Spinal cord (tissue), 10 donors: Measurements from ENCODE around the gene KCNK16. TPM values are rescaled to one million over a fixed set of nuclear protein-coding genes. Genes with fewer than 3 reads are reported as not detected.

Experiments
- DNase-seq, 6 donors: peaks; one replicate each; pipeline versions ENCODE4 v3.0.0 to v3.0.0-alpha.2; 2013 to 2015; ENCODE audit warnings: low spot score in 6 of 6, low read depth in 4 of 6
- H3K27ac ChIP-seq: one replicate; pipeline ENCODE4 v1.5.1; 2013; ENCODE audit warnings: low read depth, low read length, control low read depth
- H3K27me3 ChIP-seq: one replicate; pipeline ENCODE4 v1.6.1; 2013; ENCODE audit warnings: low read length; ENCODE audit not compliant: control insufficient read depth, insufficient read depth
- H3K36me3 ChIP-seq: one replicate; pipeline ENCODE4 v1.6.1; 2013; ENCODE audit warnings: low read length; ENCODE audit not compliant: control insufficient read depth, insufficient read depth
- H3K4me1 ChIP-seq: one replicate; pipeline ENCODE4 v1.6.1; 2013; ENCODE audit warnings: low read length; ENCODE audit not compliant: control insufficient read depth, insufficient read depth
- H3K4me3 ChIP-seq: one replicate; pipeline ENCODE4 v1.5.1; 2013; ENCODE audit warnings: low read depth, low read length, control low read depth
- H3K9me3 ChIP-seq: one replicate; pipeline ENCODE4 v1.6.1; 2013; ENCODE audit warnings: low read length; ENCODE audit not compliant: control insufficient read depth, insufficient read depth
- WGBS: methylation state at CpG from one replicate; pipeline ENCODE4 v1.1.5; 2013; ENCODE audit warnings: missing lambda C conversion rate; ENCODE audit not compliant: insufficient coverage; 5-methylcytosine and 5-hydroxymethylcytosine counted together
- polyA plus RNA-seq, 2 donors: library from polyadenylated mRNA; unstranded; fragments of 120-200 nt; gene quantifications; one replicate each; pipeline ENCODE4 v1.2.1, GENCODE V29; 2013; ENCODE audit not compliant: insufficient read length in 2 of 2
- total RNA-seq, 2 donors: library from RNA; depleted of rRNA in 1 of 2; stranded (reverse); fragments of 120-200 nt in 1 of 2; fragments of >200 nt in 1 of 2; gene quantifications; one replicate each; pipeline versions ENCODE4 v1.2.3 to v1.2.4, GENCODE V29; 2013 to 2014
- donor health status: healthy.

The KCNK16 gene
- total and polyA plus RNA-seq, 4 donors = not detected

DNA sequence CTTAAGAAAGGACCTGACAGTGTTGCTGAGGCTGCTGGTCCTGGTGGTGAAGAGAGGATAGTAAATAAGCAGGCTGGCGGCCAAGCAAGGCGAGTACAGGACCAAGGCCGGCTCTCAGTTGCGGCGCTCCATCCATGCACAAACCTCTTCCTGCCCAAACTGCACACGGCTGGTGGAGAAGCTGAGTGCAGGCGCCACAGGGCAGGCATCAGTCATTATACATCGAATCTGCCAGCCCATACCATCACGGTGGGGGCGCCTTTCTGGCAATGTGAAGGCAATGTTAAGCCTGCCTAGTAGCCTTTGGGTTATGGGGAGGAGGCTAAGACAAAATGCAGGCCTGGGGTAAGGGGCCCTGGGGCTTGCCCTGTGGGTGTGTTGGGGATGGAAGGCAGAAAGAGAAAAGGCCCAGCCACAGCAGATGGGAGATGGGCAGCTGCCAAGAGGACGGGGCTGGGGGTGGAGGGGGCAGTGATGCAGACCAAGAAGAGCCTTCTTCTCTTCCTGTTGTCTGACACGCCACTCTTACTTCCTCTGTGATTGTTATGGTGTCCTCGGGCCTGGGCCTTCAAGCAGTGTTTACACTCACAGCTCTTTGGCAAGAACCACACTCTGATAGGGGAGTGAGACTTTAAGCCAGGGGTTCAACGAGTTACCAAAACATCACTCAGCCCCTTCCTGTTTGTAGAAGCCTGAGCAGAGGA is 20.3 kb upstream of the KCNK16 start:
- H3K4me3 ChIP-seq = no peak overlapping the region
- DNase-seq = peak in 1 of 6 donors; percentile 59
- 82% methylated on average over 8 of the region's 14 CpGs for WGBS
- peaks cover 43% of the 10 kb centered on the region for H3K4me1 ChIP-seq
- peak overlapping the region; percentile 19 for H3K27ac ChIP-seq
- H3K27me3 ChIP-seq = no peaks in the 10 kb centered on the region
- no peaks in the 10 kb centered on the region for H3K36me3 ChIP-seq
- no peaks in the 10 kb centered on the region for H3K9me3 ChIP-seq

DNA sequence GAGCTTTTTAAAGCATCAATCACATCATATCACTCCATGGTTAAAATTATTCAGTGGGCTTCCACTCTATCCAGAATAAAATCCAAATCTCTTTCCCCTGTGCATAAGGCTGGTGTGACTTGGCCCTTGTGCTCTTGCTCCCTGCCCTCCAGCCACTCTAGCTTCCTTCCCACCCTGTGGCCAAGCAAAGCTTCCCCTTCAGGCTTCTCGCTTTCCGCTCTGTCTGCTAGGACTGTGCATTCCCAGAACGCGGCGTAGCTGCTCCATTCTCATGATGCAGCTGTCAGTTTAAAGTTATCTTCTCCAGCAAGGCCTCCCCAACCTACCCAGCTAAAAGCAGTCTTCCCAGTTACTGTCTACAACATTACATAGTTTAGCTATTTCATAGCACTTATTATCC is 19.4 kb upstream of the KCNK16 start:
- no peaks in the 10 kb centered on the region for H3K36me3 ChIP-seq
- H3K27ac ChIP-seq = no peak overlapping the region
- H3K9me3 ChIP-seq = no peaks in the 10 kb centered on the region
- peaks cover 39% of the 10 kb centered on the region for H3K4me1 ChIP-seq
- no peaks in the 10 kb centered on the region for H3K27me3 ChIP-seq
- H3K4me3 ChIP-seq = no peak overlapping the region
- WGBS = 90% methylated on average over 5 of the region's 5 CpGs
- no peak for DNase-seq

GRCh38 chr6:39341352-39341751 is 18.9 kb upstream of the KCNK16 start:
- 84% methylated on average over 3 of the region's 3 CpGs for WGBS
- Histone ChIP-seq H3K27ac (no peak overlapping the region), H3K4me1 (peaks cover 42% of the 10 kb centered on the region), H3K4me3 (no peak overlapping the region), H3K36me3 (no peaks in the 10 kb centered on the region), H3K27me3 (no peaks in the 10 kb centered on the region), H3K9me3 (no peaks in the 10 kb centered on the region)
- DNase-seq = no peak

DNA sequence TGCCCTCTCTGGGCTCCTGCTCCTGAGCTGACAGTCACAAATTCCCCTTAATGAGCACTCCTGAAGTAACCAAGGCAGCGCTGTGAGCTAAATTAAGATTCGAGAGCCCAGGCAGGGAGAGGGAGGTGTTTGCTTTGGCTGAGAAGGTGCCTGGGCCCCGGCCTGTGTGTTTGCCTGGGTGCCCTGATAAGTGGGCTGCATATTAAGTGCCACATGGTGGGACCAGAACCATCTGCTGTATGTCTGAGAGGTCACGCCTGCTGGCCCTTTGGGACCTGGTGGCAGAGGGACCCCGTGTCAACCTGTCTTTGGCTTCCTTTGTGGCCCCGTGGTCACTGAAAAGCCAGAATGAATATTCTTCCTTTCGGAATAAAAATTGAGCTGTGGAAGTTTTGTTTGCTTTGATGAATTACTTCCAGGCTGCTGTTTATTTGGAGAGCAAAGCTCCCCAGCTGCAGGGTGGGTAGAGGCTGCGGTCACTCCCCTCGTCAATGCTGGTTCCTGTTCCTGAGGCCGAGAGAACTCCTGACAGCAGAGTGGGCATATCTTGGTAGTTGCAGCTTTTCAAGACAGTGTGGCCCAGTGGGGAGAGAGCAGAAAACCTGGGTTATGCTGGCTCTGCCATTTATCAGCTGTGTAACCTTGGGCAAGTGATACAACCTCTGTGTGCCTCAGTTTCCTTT is 17.5 kb upstream of the KCNK16 start:
- peak overlapping the region; percentile 42 for H3K27ac ChIP-seq
- peaks cover 45% of the 10 kb centered on the region for H3K4me1 ChIP-seq

DNA sequence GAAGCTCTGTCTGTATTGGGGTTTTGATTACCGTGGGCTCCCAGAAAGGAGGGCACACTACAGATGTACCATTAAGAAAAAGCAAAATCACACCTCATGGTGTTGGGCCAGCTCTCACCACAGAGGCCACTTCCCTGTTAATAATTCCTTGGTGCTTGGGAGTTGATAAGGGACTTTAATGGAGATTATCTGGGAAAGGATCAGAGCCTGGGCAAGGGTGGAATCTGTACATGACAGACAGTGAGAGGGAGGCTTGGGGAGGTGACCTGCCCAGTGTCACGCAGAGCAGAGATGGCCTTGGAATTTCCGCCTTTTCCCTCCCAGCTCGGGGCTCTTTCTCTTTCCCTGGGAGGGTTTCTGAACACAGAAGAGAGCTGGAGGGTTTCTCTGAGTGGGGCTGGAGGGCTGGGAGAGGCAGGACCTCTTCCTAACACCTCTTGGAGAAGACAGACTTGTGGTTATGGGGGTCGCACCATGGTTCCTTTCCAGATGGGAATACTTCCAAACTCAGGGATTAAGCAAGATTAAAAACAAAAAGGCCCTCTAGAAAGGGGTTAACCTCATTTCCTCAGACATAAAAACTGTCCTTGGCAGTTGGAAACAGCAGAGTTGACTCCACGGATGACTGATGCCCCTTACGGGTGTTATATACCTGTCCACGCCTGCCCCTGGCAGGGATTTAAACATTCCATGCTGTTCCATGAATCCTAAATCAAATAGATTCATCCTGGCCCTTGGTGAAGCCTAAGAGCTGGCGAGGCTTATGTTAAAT is 16.8 kb upstream of the KCNK16 start:
- no peaks in the 10 kb centered on the region for H3K36me3 ChIP-seq
- H3K27me3 ChIP-seq = no peaks in the 10 kb centered on the region
- no peak overlapping the region for H3K4me3 ChIP-seq
- peak overlapping the region; percentile 42 for H3K27ac ChIP-seq
- 52% methylated on average over 6 of the region's 9 CpGs for WGBS
- H3K4me1 ChIP-seq = peaks cover 43% of the 10 kb centered on the region
- H3K9me3 ChIP-seq = no peaks in the 10 kb centered on the region
- peak in 1 of 6 donors; percentile 89 for DNase-seq

More for the DNA sequence above, 17.5 kb upstream of the KCNK16 start:
- H3K36me3 ChIP-seq = no peaks in the 10 kb centered on the region
- 26% methylated on average over 10 of the region's 10 CpGs for WGBS
- peak in 2 of 6 donors; percentile 32 to 69 for DNase-seq
- no peak overlapping the region for H3K4me3 ChIP-seq
- no peaks in the 10 kb centered on the region for H3K9me3 ChIP-seq
- no peaks in the 10 kb centered on the region for H3K27me3 ChIP-seq

DNA sequence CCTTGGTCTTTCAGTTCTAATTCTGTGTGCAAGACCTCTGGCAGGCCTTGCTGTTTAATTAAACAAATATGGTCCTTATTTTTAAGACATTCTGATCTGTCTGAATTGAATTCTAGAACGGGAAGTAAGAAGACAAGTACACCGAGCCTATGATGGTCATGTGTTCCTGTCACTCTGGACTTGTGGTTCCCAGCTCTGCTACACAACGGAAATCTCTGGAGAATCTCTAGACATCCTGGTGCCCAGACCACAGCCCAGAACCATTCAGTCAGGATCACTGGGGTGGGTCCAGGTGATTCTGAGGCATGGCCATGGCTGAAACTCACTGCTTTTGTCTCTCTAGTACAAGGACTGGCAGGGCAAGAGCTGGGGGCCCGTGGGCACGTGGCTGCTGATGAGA is 15.9 kb upstream of the KCNK16 start:
- H3K9me3 ChIP-seq = no peaks in the 10 kb centered on the region
- H3K27me3 ChIP-seq = no peaks in the 10 kb centered on the region
- no peak overlapping the region for H3K4me3 ChIP-seq
- H3K4me1 ChIP-seq = peaks cover 43% of the 10 kb centered on the region
- WGBS = 89% methylated on average over 3 of the region's 5 CpGs
- H3K36me3 ChIP-seq = no peaks in the 10 kb centered on the region
- DNase-seq = no peak
- no peak overlapping the region for H3K27ac ChIP-seq

GRCh38 chr6:39335780-39336545 is 13.5 kb upstream of the KCNK16 start:
- 75% methylated on average over 3 of the region's 5 CpGs for WGBS
- Histone ChIP-seq H3K4me3 (no peak overlapping the region), H3K27ac (no peak overlapping the region), H3K36me3 (no peaks in the 10 kb centered on the region), H3K9me3 (no peaks in the 10 kb centered on the region), H3K27me3 (no peaks in the 10 kb centered on the region), H3K4me1 (peaks cover 33% of the 10 kb centered on the region)
- DNase-seq = no peak

DNA sequence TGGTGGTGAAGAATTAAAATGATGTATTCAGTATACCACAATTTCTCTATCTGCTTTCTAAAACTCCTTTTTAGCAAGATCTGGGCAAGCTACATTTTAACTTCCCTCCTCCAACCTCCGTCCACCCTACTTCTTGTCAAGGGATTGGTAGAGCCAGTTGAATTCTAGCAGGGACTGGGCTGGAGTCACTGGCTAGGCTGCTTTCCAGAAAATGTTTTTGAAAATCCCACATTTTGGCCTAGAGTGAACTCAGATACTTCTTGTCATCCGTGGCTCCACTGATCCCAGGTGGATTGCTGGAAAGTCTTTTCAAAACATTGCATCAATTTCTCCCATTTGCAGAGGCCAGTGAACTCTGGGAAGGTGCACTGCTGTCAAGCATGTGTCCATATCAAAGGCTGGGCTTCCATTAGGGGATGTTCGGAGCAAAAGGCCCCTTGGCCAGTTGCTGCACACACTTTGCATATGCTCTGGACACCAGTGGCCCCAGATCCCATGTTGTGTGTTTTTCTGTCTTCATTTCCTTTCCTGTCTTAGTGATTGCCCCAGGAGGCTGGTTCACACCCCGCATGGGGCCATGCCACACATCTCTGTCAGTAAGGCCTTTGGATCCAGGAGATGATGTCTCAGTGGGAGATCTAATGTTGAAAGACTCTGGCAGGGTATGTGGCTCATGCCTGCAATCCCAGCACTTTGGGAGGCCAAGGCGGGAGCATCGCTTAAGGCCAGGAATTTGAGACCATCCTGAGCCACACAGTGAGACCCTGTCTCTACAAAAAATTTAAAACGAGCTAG is 11.3 kb upstream of the KCNK16 start:
- Histone ChIP-seq H3K4me1 (peaks cover 19% of the 10 kb centered on the region), H3K27ac (no peak overlapping the region), H3K9me3 (no peaks in the 10 kb centered on the region), H3K4me3 (no peak overlapping the region), H3K27me3 (no peaks in the 10 kb centered on the region), H3K36me3 (no peaks in the 10 kb centered on the region)
- no peak for DNase-seq
- WGBS = 75% methylated on average over 7 of the region's 7 CpGs
